HL-60 (cell line): ENCODE results near the gene PIAS4.
A peak's percentile ranks its signal among the peaks of the same experiment; 100 is the strongest.

ENCODE experiments used
- GABPA ChIP-seq: IDR thresholded peaks from 2 replicates; pipeline ENCODE4 v1.6.1; 2012; ENCODE audit warnings: low read depth
- POLR2AphosphoS5 ChIP-seq: IDR thresholded peaks from 2 replicates; pipeline ENCODE4 v1.6.1; 2012; ENCODE audit warnings: low read depth
- TF ChIP-seq, protein P1 (sequence below): IDR thresholded peaks from one replicate; pipeline ENCODE4 v1.5.1; 2011; ENCODE audit warnings: low read length, control low read depth, inconsistent platforms; ENCODE audit not compliant: insufficient read depth

- TF ChIP-seq, protein P1, sequence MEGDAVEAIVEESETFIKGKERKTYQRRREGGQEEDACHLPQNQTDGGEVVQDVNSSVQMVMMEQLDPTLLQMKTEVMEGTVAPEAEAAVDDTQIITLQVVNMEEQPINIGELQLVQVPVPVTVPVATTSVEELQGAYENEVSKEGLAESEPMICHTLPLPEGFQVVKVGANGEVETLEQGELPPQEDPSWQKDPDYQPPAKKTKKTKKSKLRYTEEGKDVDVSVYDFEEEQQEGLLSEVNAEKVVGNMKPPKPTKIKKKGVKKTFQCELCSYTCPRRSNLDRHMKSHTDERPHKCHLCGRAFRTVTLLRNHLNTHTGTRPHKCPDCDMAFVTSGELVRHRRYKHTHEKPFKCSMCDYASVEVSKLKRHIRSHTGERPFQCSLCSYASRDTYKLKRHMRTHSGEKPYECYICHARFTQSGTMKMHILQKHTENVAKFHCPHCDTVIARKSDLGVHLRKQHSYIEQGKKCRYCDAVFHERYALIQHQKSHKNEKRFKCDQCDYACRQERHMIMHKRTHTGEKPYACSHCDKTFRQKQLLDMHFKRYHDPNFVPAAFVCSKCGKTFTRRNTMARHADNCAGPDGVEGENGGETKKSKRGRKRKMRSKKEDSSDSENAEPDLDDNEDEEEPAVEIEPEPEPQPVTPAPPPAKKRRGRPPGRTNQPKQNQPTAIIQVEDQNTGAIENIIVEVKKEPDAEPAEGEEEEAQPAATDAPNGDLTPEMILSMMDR, result peak; percentile 72
- TF ChIP-seq GABPA (no peak), POLR2AphosphoS5 (no peak)
These were observed 19.7 kb upstream of the PIAS4 start for GRCh38 chr19:3987619-3988371.
